Measurements from ENCODE around the gene TADA3.

Gene TADA3

DNA sequence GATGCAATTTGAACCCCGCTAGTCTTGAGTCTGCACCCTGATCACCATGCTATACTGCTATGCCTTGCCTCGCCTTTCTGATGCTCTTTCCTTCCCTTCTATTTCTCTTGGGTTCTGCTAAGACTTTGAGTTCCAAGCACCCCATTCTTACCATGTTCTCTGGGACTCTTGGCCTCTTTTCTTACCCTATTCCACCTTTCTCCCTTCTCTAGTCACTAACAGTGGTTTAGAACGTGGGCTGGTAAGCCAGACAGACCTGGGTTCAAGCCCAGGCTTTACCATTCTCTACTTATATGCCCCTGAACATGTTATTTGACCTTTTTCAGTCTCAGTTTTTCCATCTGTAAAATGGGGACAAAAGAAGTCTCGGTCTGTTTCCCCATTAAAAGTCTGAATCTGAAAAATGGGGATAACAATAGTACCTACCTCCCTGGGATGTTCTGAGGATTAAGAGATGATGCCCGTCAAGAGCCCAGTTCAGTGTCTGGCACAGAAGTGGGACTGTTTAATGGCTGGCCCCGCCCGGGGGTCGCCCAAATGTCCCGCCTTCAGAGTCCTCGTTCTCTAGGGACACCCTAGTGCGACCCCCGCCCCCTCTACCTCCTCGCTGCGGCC is 376 bp downstream of the TADA3 start:
- peak overlapping the region; percentile 86 for H2AFZ ChIP-seq (ENCODE audit: low read length)
- H3K27ac ChIP-seq (ENCODE audit: low read length), result peak overlapping the region; percentile 80; the same call in 1 of the 2 replicates
- peaks cover 46% of the 10 kb centered on the region for H3K79me2 ChIP-seq (ENCODE audit: low read length)
- H3K36me3 ChIP-seq (replicated peaks; ENCODE audit: insufficient read depth, low read length), result no peaks in the 10 kb centered on the region
- H3K9me2 ChIP-seq (replicated peaks; ENCODE audit: insufficient read depth, low read length), result no peaks in the 10 kb centered on the region
- no peaks in the 10 kb centered on the region for H3K4me1 ChIP-seq (ENCODE audit: low read length)
- H3K27me3 ChIP-seq (replicated peaks; ENCODE audit: insufficient read depth, low read length), result no peaks in the 10 kb centered on the region
- H3K4me2 ChIP-seq (ENCODE audit: low read depth, low read length), result peak overlapping the region; percentile 77
- peak overlapping the region; percentile 87 for H3K4me3 ChIP-seq (ENCODE audit: low read length)
- DNase-seq, result no peak
- H4K20me1 ChIP-seq (ENCODE audit: insufficient read depth, low read length), result no peaks in the 10 kb centered on the region
- H3K9me3 ChIP-seq (replicated peaks; ENCODE audit: insufficient read depth, low read length), result no peaks in the 10 kb centered on the region
- H3K9ac ChIP-seq (ENCODE audit: low read length), result peak overlapping the region; percentile 94
- TF ChIP-seq EZH2phosphoT487 (IDR thresholded peaks at IDR 0.05; ENCODE audit: low read length) (no peak), EZH2 (optimal IDR thresholded peaks at IDR 0.05; ENCODE audit: low read depth, low read length) (no peak)
- TF ChIP-seq, protein P1, sequence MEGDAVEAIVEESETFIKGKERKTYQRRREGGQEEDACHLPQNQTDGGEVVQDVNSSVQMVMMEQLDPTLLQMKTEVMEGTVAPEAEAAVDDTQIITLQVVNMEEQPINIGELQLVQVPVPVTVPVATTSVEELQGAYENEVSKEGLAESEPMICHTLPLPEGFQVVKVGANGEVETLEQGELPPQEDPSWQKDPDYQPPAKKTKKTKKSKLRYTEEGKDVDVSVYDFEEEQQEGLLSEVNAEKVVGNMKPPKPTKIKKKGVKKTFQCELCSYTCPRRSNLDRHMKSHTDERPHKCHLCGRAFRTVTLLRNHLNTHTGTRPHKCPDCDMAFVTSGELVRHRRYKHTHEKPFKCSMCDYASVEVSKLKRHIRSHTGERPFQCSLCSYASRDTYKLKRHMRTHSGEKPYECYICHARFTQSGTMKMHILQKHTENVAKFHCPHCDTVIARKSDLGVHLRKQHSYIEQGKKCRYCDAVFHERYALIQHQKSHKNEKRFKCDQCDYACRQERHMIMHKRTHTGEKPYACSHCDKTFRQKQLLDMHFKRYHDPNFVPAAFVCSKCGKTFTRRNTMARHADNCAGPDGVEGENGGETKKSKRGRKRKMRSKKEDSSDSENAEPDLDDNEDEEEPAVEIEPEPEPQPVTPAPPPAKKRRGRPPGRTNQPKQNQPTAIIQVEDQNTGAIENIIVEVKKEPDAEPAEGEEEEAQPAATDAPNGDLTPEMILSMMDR (IDR thresholded peaks at IDR 0.05; ENCODE audit: low read length), result no peak
- H3F3A ChIP-seq (ENCODE audit: insufficient read depth, low read length), result no peaks in the 10 kb centered on the region

GRCh38 chr3:9791127-9791526 is 1.1 kb downstream of the TADA3 start:
- no peaks in the 10 kb centered on the region for H3K27me3 ChIP-seq (replicated peaks; ENCODE audit: insufficient read depth, low read length)
- no peaks in the 10 kb centered on the region for H3K9me3 ChIP-seq (replicated peaks; ENCODE audit: insufficient read depth, low read length)
- no peaks in the 10 kb centered on the region for H3K9me2 ChIP-seq (replicated peaks; ENCODE audit: insufficient read depth, low read length)
- no peak overlapping the region for H2AFZ ChIP-seq (ENCODE audit: low read length)
- no peaks in the 10 kb centered on the region for H3K4me1 ChIP-seq (ENCODE audit: low read length)
- no peaks in the 10 kb centered on the region for H4K20me1 ChIP-seq (ENCODE audit: insufficient read depth, low read length)
- no peak overlapping the region for H3K4me3 ChIP-seq (ENCODE audit: low read length)
- peak overlapping the region; percentile 77; the same call in 1 of the 2 replicates for H3K4me2 ChIP-seq (ENCODE audit: low read depth, low read length)
- H3K9ac ChIP-seq (ENCODE audit: low read length), result no peak overlapping the region
- H3K27ac ChIP-seq (ENCODE audit: low read length), result no peak overlapping the region
- DNase-seq, result no peak
- TF ChIP-seq EZH2 (optimal IDR thresholded peaks at IDR 0.05; ENCODE audit: low read depth, low read length) (no peak), EZH2phosphoT487 (IDR thresholded peaks at IDR 0.05; ENCODE audit: low read length) (no peak)
- TF ChIP-seq, protein P1 (IDR thresholded peaks at IDR 0.05; ENCODE audit: low read length), result no peak
- peaks cover 40% of the 10 kb centered on the region for H3K79me2 ChIP-seq (ENCODE audit: low read length)
- H3K36me3 ChIP-seq (replicated peaks; ENCODE audit: insufficient read depth, low read length), result no peaks in the 10 kb centered on the region
- no peaks in the 10 kb centered on the region for H3F3A ChIP-seq (ENCODE audit: insufficient read depth, low read length)

DNA sequence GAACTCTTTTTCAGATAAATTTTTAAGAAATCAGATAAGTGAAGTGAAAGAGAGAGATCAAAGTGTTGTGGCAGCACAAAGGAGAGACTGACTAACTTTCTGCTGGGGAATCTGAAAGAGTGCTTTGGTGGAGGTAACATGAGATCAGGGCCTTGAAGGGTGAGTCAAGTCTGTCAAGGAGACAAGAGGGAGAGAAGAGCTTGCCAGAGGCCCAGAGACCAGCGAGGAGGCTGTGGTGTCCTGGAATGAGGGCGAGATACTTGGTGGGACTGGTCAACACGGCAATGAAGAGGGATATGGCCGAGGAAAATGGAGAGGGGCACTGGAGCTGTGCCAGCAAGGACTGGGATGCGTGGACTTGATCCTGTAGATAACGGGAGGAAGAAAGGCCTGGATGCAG is 4.6 kb downstream of the TADA3 start:
- Histone ChIP-seq H3K9me3 (replicated peaks; ENCODE audit: insufficient read depth, low read length) (no peaks in the 10 kb centered on the region), H2AFZ (ENCODE audit: low read length) (no peak overlapping the region)

More for the DNA sequence above, 4.6 kb downstream of the TADA3 start:
- H3K4me1 ChIP-seq (ENCODE audit: low read length), result no peaks in the 10 kb centered on the region
- H3K9ac ChIP-seq (ENCODE audit: low read length), result no peak overlapping the region
- TF ChIP-seq, protein P1 (IDR thresholded peaks at IDR 0.05; ENCODE audit: low read length), result no peak
- no peak for TF ChIP-seq EZH2phosphoT487 (IDR thresholded peaks at IDR 0.05; ENCODE audit: low read length)
- TF ChIP-seq EZH2 (optimal IDR thresholded peaks at IDR 0.05; ENCODE audit: low read depth, low read length), result no peak
- no peak overlapping the region for H3K27ac ChIP-seq (ENCODE audit: low read length)
- no peaks in the 10 kb centered on the region for H4K20me1 ChIP-seq (ENCODE audit: insufficient read depth, low read length)
- peaks cover 7% of the 10 kb centered on the region; the same call in 1 of the 2 replicates for H3K79me2 ChIP-seq (ENCODE audit: low read length)
- no peaks in the 10 kb centered on the region for H3F3A ChIP-seq (ENCODE audit: insufficient read depth, low read length)
- no peak overlapping the region for H3K4me3 ChIP-seq (ENCODE audit: low read length)
- H3K9me2 ChIP-seq (replicated peaks; ENCODE audit: insufficient read depth, low read length), result no peaks in the 10 kb centered on the region
- H3K4me2 ChIP-seq (ENCODE audit: low read depth, low read length), result no peak overlapping the region
- no peaks in the 10 kb centered on the region for H3K27me3 ChIP-seq (replicated peaks; ENCODE audit: insufficient read depth, low read length)
- DNase-seq, result no peak
- H3K36me3 ChIP-seq (replicated peaks; ENCODE audit: insufficient read depth, low read length), result 0 out of 2 replicates have a peak, but pooled peaks cover 2% of the 10 kb centered on the region

Measured in MM.1S (cell line).